ENCODE data around the gene PIK3R1. TPM values are rescaled to one million over a fixed set of nuclear protein-coding genes. Genes with fewer than 3 reads are reported as not detected.
A peak's percentile ranks its signal among the peaks of the same experiment; 100 is the strongest.

Gene PIK3R1
- total and polyA plus RNA-seq, 2 experiments from 2014 or later = 5.9 to 9.8 TPM

DNA sequence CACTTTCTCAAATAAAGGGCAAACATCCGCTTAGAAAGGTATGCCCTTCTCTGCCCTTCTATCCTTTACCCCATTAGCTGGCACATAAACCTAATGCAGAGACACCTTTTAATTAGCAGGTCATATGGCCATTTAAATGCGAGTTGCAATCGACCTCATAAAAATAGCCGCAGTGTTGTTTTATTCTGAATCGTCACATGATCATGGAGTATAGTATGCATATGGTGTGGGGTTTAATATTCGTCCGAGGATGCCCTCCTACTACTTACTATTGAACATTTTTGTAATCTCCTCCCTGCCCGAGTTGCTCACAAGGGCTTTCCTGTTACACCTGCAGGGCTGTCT, 72.0 kb downstream of the PIK3R1 start (continued):
- TF ChIP-seq NANOG (IDR thresholded peaks at IDR 0.05; ENCODE audit: borderline replicate concordance) (no peak), ZNF114 (CRISPR knock-in tag; IDR thresholded peaks at IDR 0.05) (no peak), EZH2 (IDR thresholded peaks at IDR 0.05; ENCODE audit: low read depth, unreplicated experiment) (no peak), JUNB (IDR thresholded peaks at IDR 0.05; ENCODE audit: unreplicated experiment) (no peak), CREB1 (CRISPR knock-in tag; IDR thresholded peaks at IDR 0.05; ENCODE audit: low read depth) (no peak), POLR2AphosphoS5 (IDR thresholded peaks at IDR 0.05; ENCODE audit: low read depth) (no peak)

DNA sequence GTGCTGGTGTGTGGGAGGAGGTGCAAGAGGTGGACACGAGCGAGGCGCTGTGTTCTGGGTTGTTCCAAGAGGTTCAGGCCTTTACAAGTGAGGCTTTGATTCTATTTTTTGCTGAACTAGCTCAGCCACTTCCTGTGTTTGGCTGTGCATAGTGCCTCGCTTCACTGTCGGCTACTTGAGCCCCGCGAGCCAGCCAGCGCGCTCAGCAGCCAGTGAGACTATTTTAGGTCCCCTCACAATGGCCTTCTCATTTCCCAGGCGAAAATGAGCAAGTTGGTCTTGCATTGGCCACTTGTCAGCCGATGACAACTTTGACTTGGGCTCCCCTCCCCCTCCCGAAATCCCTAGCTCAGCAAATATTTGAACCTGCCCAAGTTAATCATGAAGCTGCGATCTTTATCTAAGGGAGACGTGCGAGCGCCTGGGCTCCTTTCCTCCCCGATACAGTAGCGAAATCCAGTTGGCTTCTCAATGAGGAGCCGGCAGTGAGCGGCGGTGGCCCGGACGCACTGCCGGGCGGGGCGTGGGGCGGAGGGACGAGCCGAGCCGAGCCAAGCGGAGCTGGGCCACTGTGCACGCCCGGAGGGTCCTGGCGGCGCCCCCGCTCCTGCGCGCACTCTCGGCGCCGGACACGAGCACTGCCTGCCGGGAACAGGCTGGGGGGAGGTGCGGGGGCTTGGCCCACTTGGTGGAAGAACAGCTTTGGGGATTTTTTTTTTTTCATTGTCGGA, 72.6 kb downstream of the PIK3R1 start:
- peak overlapping the region; percentile 93 for H2AFZ ChIP-seq
- H3K4me2 ChIP-seq = peak overlapping the region; percentile 90
- H3K36me3 Mint-ChIP-seq (ENCODE audit: low read depth) = peaks cover 8% of the 10 kb centered on the region; the same call in 2 of the 3 replicates

More for the DNA sequence above, 72.6 kb downstream of the PIK3R1 start:
- peak overlapping the region; percentile 65 for H3K4me3 ChIP-seq
- 0 out of 2 replicates have a peak overlapping the region, but pooled peaks have one; percentile 17 for H3K27ac ChIP-seq (ENCODE audit: low read depth)
- H3K4me1 ChIP-seq (ENCODE audit: insufficient read depth) = peaks cover 45% of the 10 kb centered on the region
- DNase-seq (ENCODE audit: low spot score) (peak; percentile 75), ATAC-seq (peak; percentile 96)
- no peaks in the 10 kb centered on the region for H3K27me3 ChIP-seq (ENCODE audit: insufficient read depth)
- peaks cover 1% of the 10 kb centered on the region for H3K27me3 Mint-ChIP-seq (ENCODE audit: insufficient read depth, low read depth, poor library complexity)
- peak overlapping the region; percentile 86 for H3K4me3 Mint-ChIP-seq
- H3K9me3 Mint-ChIP-seq = no peaks in the 10 kb centered on the region
- H3K4me1 Mint-ChIP-seq = peaks cover 56% of the 10 kb centered on the region
- no peaks in the 10 kb centered on the region for H3K79me2 ChIP-seq (replicated peaks; ENCODE audit: insufficient read depth)
- peak overlapping the region; percentile 96; the same call in 1 of the 2 replicates for H3K27ac Mint-ChIP-seq
- H3K9me2 ChIP-seq (ENCODE audit: insufficient read depth) = no peaks in the 10 kb centered on the region
- no peaks in the 10 kb centered on the region; the same call in 1 of the 2 replicates for H3K36me3 ChIP-seq (ENCODE audit: insufficient read depth)
- no peaks in the 10 kb centered on the region for H3F3A ChIP-seq (replicated peaks; ENCODE audit: low read depth)
- no peaks in the 10 kb centered on the region for H4K20me1 ChIP-seq (replicated peaks; ENCODE audit: insufficient read depth)
- TF ChIP-seq STAT1 (IDR thresholded peaks at IDR 0.05; ENCODE audit: unreplicated experiment) (no peak), NANOG (IDR thresholded peaks at IDR 0.05; ENCODE audit: borderline replicate concordance) (no peak), JUNB (IDR thresholded peaks at IDR 0.05; ENCODE audit: unreplicated experiment) (no peak), EZH2 (IDR thresholded peaks at IDR 0.05; ENCODE audit: low read depth, unreplicated experiment) (no peak), ZNF114 (CRISPR knock-in tag; IDR thresholded peaks at IDR 0.05) (no peak), CTCF (conservative IDR thresholded peaks at IDR 0.05; ENCODE audit: low read depth in 2 of 2) (no peak), CREB1 (CRISPR knock-in tag; IDR thresholded peaks at IDR 0.05; ENCODE audit: low read depth) (no peak), POLR2AphosphoS5 (IDR thresholded peaks at IDR 0.05; ENCODE audit: low read depth) (no peak; the same call in 1 of the 2 replicates)
- TF ChIP-seq, protein P1, sequence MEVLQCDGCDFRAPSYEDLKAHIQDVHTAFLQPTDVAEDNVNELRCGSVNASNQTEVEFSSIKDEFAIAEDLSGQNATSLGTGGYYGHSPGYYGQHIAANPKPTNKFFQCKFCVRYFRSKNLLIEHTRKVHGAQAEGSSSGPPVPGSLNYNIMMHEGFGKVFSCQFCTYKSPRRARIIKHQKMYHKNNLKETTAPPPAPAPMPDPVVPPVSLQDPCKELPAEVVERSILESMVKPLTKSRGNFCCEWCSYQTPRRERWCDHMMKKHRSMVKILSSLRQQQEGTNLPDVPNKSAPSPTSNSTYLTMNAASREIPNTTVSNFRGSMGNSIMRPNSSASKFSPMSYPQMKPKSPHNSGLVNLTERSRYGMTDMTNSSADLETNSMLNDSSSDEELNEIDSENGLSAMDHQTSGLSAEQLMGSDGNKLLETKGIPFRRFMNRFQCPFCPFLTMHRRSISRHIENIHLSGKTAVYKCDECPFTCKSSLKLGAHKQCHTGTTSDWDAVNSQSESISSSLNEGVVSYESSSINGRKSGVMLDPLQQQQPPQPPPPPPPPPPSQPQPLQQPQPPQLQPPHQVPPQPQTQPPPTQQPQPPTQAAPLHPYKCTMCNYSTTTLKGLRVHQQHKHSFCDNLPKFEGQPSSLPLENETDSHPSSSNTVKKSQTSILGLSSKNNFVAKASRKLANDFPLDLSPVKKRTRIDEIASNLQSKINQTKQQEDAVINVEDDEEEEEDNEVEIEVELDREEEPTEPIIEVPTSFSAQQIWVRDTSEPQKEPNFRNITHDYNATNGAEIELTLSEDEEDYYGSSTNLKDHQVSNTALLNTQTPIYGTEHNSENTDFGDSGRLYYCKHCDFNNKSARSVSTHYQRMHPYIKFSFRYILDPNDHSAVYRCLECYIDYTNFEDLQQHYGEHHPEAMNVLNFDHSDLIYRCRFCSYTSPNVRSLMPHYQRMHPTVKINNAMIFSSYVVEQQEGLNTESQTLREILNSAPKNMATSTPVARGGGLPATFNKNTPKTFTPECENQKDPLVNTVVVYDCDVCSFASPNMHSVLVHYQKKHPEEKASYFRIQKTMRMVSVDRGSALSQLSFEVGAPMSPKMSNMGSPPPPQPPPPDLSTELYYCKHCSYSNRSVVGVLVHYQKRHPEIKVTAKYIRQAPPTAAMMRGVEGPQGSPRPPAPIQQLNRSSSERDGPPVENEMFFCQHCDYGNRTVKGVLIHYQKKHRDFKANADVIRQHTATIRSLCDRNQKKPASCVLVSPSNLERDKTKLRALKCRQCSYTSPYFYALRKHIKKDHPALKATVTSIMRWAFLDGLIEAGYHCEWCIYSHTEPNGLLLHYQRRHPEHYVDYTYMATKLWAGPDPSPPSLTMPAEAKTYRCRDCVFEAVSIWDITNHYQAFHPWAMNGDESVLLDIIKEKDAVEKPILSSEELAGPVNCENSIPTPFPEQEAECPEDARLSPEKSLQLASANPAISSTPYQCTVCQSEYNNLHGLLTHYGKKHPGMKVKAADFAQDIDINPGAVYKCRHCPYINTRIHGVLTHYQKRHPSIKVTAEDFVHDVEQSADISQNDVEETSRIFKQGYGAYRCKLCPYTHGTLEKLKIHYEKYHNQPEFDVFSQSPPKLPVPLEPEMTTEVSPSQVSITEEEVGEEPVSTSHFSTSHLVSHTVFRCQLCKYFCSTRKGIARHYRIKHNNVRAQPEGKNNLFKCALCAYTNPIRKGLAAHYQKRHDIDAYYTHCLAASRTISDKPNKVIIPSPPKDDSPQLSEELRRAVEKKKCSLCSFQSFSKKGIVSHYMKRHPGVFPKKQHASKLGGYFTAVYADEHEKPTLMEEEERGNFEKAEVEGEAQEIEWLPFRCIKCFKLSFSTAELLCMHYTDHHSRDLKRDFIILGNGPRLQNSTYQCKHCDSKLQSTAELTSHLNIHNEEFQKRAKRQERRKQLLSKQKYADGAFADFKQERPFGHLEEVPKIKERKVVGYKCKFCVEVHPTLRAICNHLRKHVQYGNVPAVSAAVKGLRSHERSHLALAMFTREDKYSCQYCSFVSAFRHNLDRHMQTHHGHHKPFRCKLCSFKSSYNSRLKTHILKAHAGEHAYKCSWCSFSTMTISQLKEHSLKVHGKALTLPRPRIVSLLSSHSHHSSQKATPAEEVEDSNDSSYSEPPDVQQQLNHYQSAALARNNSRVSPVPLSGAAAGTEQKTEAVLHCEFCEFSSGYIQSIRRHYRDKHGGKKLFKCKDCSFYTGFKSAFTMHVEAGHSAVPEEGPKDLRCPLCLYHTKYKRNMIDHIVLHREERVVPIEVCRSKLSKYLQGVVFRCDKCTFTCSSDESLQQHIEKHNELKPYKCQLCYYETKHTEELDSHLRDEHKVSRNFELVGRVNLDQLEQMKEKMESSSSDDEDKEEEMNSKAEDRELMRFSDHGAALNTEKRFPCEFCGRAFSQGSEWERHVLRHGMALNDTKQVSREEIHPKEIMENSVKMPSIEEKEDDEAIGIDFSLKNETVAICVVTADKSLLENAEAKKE (CRISPR knock-in tag; IDR thresholded peaks at IDR 0.05) = no peak
- TF ChIP-seq, protein P2, sequence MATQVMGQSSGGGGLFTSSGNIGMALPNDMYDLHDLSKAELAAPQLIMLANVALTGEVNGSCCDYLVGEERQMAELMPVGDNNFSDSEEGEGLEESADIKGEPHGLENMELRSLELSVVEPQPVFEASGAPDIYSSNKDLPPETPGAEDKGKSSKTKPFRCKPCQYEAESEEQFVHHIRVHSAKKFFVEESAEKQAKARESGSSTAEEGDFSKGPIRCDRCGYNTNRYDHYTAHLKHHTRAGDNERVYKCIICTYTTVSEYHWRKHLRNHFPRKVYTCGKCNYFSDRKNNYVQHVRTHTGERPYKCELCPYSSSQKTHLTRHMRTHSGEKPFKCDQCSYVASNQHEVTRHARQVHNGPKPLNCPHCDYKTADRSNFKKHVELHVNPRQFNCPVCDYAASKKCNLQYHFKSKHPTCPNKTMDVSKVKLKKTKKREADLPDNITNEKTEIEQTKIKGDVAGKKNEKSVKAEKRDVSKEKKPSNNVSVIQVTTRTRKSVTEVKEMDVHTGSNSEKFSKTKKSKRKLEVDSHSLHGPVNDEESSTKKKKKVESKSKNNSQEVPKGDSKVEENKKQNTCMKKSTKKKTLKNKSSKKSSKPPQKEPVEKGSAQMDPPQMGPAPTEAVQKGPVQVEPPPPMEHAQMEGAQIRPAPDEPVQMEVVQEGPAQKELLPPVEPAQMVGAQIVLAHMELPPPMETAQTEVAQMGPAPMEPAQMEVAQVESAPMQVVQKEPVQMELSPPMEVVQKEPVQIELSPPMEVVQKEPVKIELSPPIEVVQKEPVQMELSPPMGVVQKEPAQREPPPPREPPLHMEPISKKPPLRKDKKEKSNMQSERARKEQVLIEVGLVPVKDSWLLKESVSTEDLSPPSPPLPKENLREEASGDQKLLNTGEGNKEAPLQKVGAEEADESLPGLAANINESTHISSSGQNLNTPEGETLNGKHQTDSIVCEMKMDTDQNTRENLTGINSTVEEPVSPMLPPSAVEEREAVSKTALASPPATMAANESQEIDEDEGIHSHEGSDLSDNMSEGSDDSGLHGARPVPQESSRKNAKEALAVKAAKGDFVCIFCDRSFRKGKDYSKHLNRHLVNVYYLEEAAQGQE (IDR thresholded peaks at IDR 0.05; ENCODE audit: unreplicated experiment) = no peak
